Endothelial cell (in vitro differentiated cells): ENCODE data around the gene RRBP1. TPM values are rescaled to one million over a fixed set of nuclear protein-coding genes. Genes with fewer than 3 reads are reported as not detected.

Experiments
- DNase-seq: peaks from one replicate; pipeline ENCODE4 v3.0.0; 2021; ENCODE audit warnings: low spot score
- H3K27ac Mint-ChIP-seq: one replicate; pipeline ENCODE4 v1.8.0; 2021; ENCODE audit warnings: mixed read lengths, inconsistent platforms; ENCODE audit not compliant: unreplicated experiment
- H3K27me3 Mint-ChIP-seq: one replicate; pipeline ENCODE4 v1.8.0; 2021; ENCODE audit warnings: mild to moderate bottlenecking, moderate library complexity, mixed read lengths, inconsistent platforms; ENCODE audit not compliant: unreplicated experiment
- H3K36me3 Mint-ChIP-seq: one replicate; pipeline ENCODE4 v1.8.0; 2021; ENCODE audit warnings: mild to moderate bottlenecking, low read depth, mixed read lengths, inconsistent platforms; ENCODE audit not compliant: unreplicated experiment
- H3K4me1 Mint-ChIP-seq: one replicate; pipeline ENCODE4 v1.8.0; 2021; ENCODE audit warnings: mild to moderate bottlenecking, mixed read lengths, inconsistent platforms; ENCODE audit not compliant: unreplicated experiment
- H3K4me3 Mint-ChIP-seq: one replicate; pipeline ENCODE4 v1.8.0; 2021; ENCODE audit warnings: mild to moderate bottlenecking, mixed read lengths, inconsistent platforms; ENCODE audit not compliant: unreplicated experiment
- H3K9me3 Mint-ChIP-seq: one replicate; pipeline ENCODE4 v1.8.0; 2021; ENCODE audit warnings: mixed read lengths, inconsistent platforms; ENCODE audit not compliant: unreplicated experiment
- CTCF ChIP-seq: fragments of 200-600 bp; sonication (generic); IDR thresholded peaks from one replicate; pipeline ENCODE4 v1.5.0; 2021; ENCODE audit warnings: antibody characterized with exemption; ENCODE audit not compliant: unreplicated experiment
- total RNA-seq: library from RNA; stranded (reverse); fragmentation: NEBNext Ultra II Directional; extraction: Animal tissue kit (Norgen Biotek cat#: 25700); gene quantifications from one replicate; pipeline ENCODE4 v1.2.1, GENCODE V29; 2021; ENCODE audit not compliant: unreplicated experiment

Gene RRBP1
- total RNA-seq, 1 donor from 2014 or later = 179 TPM

DNA sequence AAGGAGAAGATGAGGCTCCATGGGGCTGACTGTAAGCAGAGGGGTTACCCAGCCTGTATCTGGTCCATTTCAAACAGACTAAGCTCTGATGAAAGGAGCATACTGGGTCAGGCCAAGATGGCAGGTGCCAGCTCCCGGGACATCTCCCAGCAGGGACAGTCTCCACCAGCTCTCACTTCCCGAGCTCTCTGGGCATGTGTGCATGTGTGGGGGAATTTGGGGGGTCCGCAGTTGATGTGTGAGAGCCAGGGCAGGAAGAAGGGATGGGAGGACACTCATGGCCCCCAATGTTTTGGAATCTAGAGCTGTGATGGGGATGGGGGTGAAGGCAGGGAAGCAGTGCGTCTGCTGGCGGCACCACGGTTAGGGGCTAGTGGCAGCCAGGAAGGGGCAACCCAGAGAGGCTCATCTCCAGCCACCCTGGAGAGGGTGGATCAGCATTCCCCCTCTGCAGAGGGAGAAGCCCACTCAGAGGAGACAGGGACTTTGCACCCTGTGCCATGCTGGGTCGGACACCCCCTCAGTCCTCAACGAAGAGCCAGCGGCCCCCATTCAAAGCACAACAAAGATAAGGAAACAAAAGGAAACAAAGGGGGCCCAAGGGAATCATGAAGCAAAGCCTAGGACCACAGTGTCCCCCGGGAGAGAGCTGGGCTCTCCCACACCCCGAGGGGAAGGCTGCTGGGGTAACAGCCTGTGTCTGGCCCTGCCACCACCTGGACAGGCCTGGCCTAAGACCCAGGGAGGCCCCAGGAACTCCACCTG, 59.8 kb downstream of the RRBP1 start:
- no peak for DNase-seq
- Mint-ChIP-seq H3K9me3 (no peaks in the 10 kb centered on the region), H3K27me3 (peaks cover 6% of the 10 kb centered on the region), H3K4me3 (no peak overlapping the region), H3K27ac (no peak overlapping the region), H3K36me3 (peaks cover 23% of the 10 kb centered on the region), H3K4me1 (no peaks in the 10 kb centered on the region)
- no peak for TF ChIP-seq CTCF

DNA sequence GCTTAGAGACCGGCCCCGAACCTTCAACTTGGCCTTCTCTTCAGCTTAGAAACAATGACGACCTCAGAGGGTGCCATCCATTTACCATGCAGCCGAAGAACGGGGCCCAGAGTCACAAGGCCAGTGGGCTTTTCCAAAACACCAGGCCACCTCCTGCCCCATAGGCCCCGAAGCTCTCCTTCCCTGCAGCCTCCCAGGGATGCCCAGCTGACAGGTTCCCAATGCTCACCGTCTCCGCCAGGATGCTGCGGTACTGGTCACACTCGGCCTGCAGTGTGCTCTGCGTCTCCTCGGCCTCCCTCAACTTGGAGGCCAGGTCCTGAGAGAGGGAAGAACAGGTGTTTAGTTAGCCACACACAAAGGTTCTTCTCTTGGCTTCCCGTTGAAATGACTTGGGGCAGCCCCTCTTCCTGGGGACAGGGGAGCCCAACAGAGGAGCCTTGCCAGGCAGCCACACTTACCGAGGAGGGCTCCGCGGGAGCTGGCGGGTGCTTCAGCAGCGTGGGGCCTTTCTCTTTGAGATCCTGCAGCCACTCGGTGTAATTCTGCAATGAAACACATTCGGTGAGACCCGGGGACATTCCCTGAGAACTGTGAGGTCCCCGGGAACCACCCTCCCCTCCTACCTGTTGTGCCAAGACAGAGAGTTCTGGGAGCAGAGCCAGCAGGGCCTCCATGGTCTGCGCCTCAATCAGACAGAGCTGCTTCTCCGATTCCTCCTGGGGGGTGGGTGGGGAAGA, 60.6 kb downstream of the RRBP1 start:
- no peaks in the 10 kb centered on the region for H3K9me3 Mint-ChIP-seq
- peaks cover 23% of the 10 kb centered on the region for H3K36me3 Mint-ChIP-seq
- H3K27me3 Mint-ChIP-seq = peaks cover 3% of the 10 kb centered on the region
- no peak for TF ChIP-seq CTCF
- H3K4me3 Mint-ChIP-seq = no peak overlapping the region
- no peak for DNase-seq
- no peak overlapping the region for H3K27ac Mint-ChIP-seq
- no peaks in the 10 kb centered on the region for H3K4me1 Mint-ChIP-seq

GRCh38 chr20:17620371-17621228, 61.4 kb downstream of the RRBP1 start:
- H3K27me3 Mint-ChIP-seq = peaks cover 3% of the 10 kb centered on the region
- H3K36me3 Mint-ChIP-seq = peaks cover 16% of the 10 kb centered on the region
- no peak overlapping the region for H3K27ac Mint-ChIP-seq
- H3K4me1 Mint-ChIP-seq = no peaks in the 10 kb centered on the region
- H3K4me3 Mint-ChIP-seq = no peak overlapping the region
- no peak for DNase-seq
- no peak for TF ChIP-seq CTCF
- no peaks in the 10 kb centered on the region for H3K9me3 Mint-ChIP-seq

DNA sequence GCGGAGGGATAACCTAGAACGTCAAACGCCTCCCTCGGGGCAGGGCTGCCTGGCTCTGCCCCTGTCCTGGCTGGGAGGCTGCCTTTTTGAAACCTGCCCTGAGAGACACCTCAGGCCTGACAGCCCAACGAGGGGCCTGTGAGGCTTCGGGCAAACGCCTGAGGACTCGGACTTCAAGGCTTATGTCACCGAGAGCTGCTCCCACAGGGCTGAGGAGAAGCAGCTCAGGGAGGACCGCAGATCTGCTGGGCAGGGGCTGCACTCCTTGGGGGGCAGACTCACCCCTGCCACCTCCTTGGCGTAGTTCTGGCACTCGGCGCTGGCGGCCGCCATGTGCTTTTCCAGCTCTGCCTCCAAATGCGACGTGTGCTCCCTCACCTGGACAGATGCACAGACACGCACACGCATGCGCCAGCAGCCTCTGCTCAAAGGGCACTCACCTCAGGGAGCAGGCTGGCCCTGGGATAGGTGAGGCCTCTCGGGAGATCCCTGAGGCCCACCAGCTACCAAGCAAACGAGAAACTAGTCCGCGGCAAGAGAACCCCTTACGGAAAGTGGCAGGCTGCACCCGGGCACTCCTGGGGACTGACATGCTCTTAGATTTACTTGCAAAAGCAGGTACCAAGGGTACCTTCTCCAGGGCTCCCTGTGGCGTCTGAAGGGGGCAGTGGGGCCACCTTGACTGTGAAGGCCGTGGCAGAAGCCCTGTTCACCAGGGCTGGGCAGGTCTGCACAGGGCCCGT, 62.5 kb downstream of the RRBP1 start:
- Mint-ChIP-seq H3K27me3 (peaks cover 2% of the 10 kb centered on the region), H3K36me3 (peaks cover 18% of the 10 kb centered on the region), H3K27ac (no peak overlapping the region), H3K9me3 (no peaks in the 10 kb centered on the region), H3K4me3 (no peak overlapping the region), H3K4me1 (no peaks in the 10 kb centered on the region)
- DNase-seq = no peak
- no peak for TF ChIP-seq CTCF
